HuH-7 (cell line): ENCODE measurements around the gene PSAPL1.

Experiments
- DNase-seq: peaks from one replicate; pipeline ENCODE4 v3.0.0; 2011; ENCODE audit warnings: low spot score

PSAPL1 gene

GRCh38 chr4:7430965-7431695, 3.6 kb downstream of the PSAPL1 start:
- DNase-seq = no peak

GRCh38 chr4:7430368-7430964, 4.3 kb downstream of the PSAPL1 start:
- DNase-seq = no peak

- DNase-seq = no peak
These were observed 5.1 kb downstream of the PSAPL1 start for GRCh38 chr4:7429601-7430078.

- DNase-seq = no peak
These were observed 5.7 kb downstream of the PSAPL1 start for GRCh38 chr4:7429069-7429416.

GRCh38 chr4:7428261-7429068, 6.3 kb downstream of the PSAPL1 start:
- DNase-seq = no peak

GRCh38 chr4:7427831-7428260, 6.9 kb downstream of the PSAPL1 start:
- DNase-seq = no peak

GRCh38 chr4:7427361-7427760, 7.4 kb downstream of the PSAPL1 start:
- no peak for DNase-seq

- no peak for DNase-seq
These were observed 8.1 kb downstream of the PSAPL1 start for GRCh38 chr4:7426525-7427171.

GRCh38 chr4:7425591-7426468, 8.9 kb downstream of the PSAPL1 start:
- DNase-seq = no peak

- no peak for DNase-seq
These were observed 9.6 kb downstream of the PSAPL1 start for GRCh38 chr4:7425124-7425523.

GRCh38 chr4:7424553-7425111, 10.1 kb downstream of the PSAPL1 start:
- no peak for DNase-seq

- no peak for DNase-seq
These were observed 10.8 kb downstream of the PSAPL1 start for GRCh38 chr4:7423801-7424552.

GRCh38 chr4:7423391-7423790, 11.3 kb downstream of the PSAPL1 start:
- no peak for DNase-seq

- no peak for DNase-seq
These were observed 11.9 kb downstream of the PSAPL1 start for GRCh38 chr4:7422898-7423180.

- DNase-seq = no peak
These were observed 12.4 kb downstream of the PSAPL1 start for GRCh38 chr4:7422151-7422897.

- no peak for DNase-seq
These were observed 13.2 kb downstream of the PSAPL1 start for GRCh38 chr4:7421356-7422150.

GRCh38 chr4:7420661-7421040, 14.1 kb downstream of the PSAPL1 start:
- no peak for DNase-seq

- DNase-seq = no peak
These were observed 14.6 kb downstream of the PSAPL1 start for GRCh38 chr4:7419961-7420660.
